Breast epithelium (tissue), 4 donors: ENCODE results near the gene CLNK. TPM values are rescaled to one million over a fixed set of nuclear protein-coding genes. Genes with fewer than 3 reads are reported as not detected.

Experiments used
- DNase-seq, 2 donors: peaks; one replicate each; pipeline ENCODE4 v3.0.0-alpha.2; 2019; ENCODE audit warnings: low spot score in 2 of 2
- H3K27ac ChIP-seq, 2 donors: fragments of 200-600 bp; sonication (generic) in 1 of 2; one replicate each; pipeline ENCODE4 v1.5.1; 2016 to 2019; ENCODE audit warnings: mild to moderate bottlenecking in 1 of 2
- H3K27me3 ChIP-seq, 2 donors: fragments of 200-600 bp; sonication (generic) in 1 of 2; one replicate each; pipeline versions ENCODE4 v1.5.1 to v1.6.0; 2017 to 2019; ENCODE audit warnings: control low read depth in 1 of 2, mild to moderate bottlenecking in 1 of 2
- H3K36me3 ChIP-seq: fragments of 200-600 bp; one replicate; pipeline ENCODE4 v1.5.1; 2019
- H3K4me1 ChIP-seq, 2 donors: fragments of 200-600 bp; sonication (generic); one replicate each; pipeline ENCODE4 v1.5.1; 2016 to 2019; ENCODE audit warnings: control low read depth in 1 of 2
- H3K4me3 ChIP-seq, 3 donors: fragments of 200-600 bp; sonication (generic); 1 replicate in 2 of 3; 2 replicates in 1 of 3; pipeline ENCODE4 v1.5.1; 2016 to 2019; ENCODE audit warnings: mild to moderate bottlenecking in 3 of 3, moderate library complexity in 2 of 3
- H3K9me3 ChIP-seq, 2 donors: fragments of 200-600 bp; sonication (generic) in 1 of 2; one replicate each; pipeline ENCODE4 v1.5.1; 2016 to 2019; ENCODE audit warnings: control low read depth in 1 of 2
- CTCF ChIP-seq, 3 donors: fragments of 450-650 bp; IDR thresholded peaks; one replicate each; pipeline ENCODE4 v1.5.1; 2016 to 2017; ENCODE audit warnings: antibody characterized with exemption in 3 of 3, mild to moderate bottlenecking in 3 of 3, moderate library complexity in 3 of 3
- POLR2A ChIP-seq: fragments of 450-650 bp; IDR thresholded peaks from one replicate; pipeline ENCODE4 v1.6.1; 2016; ENCODE audit warnings: antibody characterized with exemption, mild to moderate bottlenecking, moderate library complexity
- POLR2AphosphoS5 ChIP-seq, 3 donors: sonication (generic); formaldehyde crosslinking; IDR thresholded peaks; one replicate each; pipeline ENCODE4 v1.6.1; 2017; ENCODE audit warnings: antibody characterized with exemption in 3 of 3
- intact Hi-C: fragments of 100-400 bp; cut with DNase I; formaldehyde crosslinking; loops from one replicate; pipeline ENCODE4 v1.15.1; 2023; ENCODE audit warnings: low total_unique reads
- total RNA-seq, 3 donors: library from RNA; depleted of rRNA; stranded (reverse); fragments of >200 nt; gene quantifications; one replicate each; pipeline ENCODE4 v1.1.0, GENCODE V29; 2016

The CLNK gene
- total RNA-seq, 3 donors from 2014 or later = under 0.01 TPM; not detected in 2

- no peak for DNase-seq
- Histone ChIP-seq H3K4me3 (no peak overlapping the region), H3K9me3 (no peaks in the 10 kb centered on the region), H3K27ac (no peak overlapping the region), H3K4me1 (no peaks in the 10 kb centered on the region), H3K27me3 (no peaks in the 10 kb centered on the region), H3K36me3 (no peaks in the 10 kb centered on the region)
- TF ChIP-seq CTCF (IDR thresholded peaks at IDR 0.05) = no peak
- intact Hi-C loops = no loop called here
Observed at GRCh38 chr4:10728016-10728415, 43.4 kb upstream of the CLNK start.

- Histone ChIP-seq H3K4me1 (no peaks in the 10 kb centered on the region), H3K36me3 (no peaks in the 10 kb centered on the region), H3K4me3 (no peak overlapping the region), H3K27ac (no peak overlapping the region), H3K27me3 (no peaks in the 10 kb centered on the region), H3K9me3 (no peaks in the 10 kb centered on the region)
- TF ChIP-seq POLR2A = no peak
- no peak for TF ChIP-seq POLR2AphosphoS5 (IDR thresholded peaks at IDR 0.05)
- no peak for TF ChIP-seq CTCF (IDR thresholded peaks at IDR 0.05)
- intact Hi-C loops = no loop called here
- no peak for DNase-seq
Observed at GRCh38 chr4:10727140-10727880, 42.7 kb upstream of the CLNK start.

- DNase-seq = no peak
- no peaks in the 10 kb centered on the region for H3K4me1 ChIP-seq
- no peak overlapping the region for H3K27ac ChIP-seq
- H3K9me3 ChIP-seq = no peaks in the 10 kb centered on the region
- H3K36me3 ChIP-seq = no peaks in the 10 kb centered on the region
- intact Hi-C loops = no loop called here
- no peaks in the 10 kb centered on the region for H3K27me3 ChIP-seq
- TF ChIP-seq POLR2AphosphoS5 (IDR thresholded peaks at IDR 0.05) (no peak), POLR2A (no peak), CTCF (IDR thresholded peaks at IDR 0.05) (no peak)
- H3K4me3 ChIP-seq = no peak overlapping the region
Observed at GRCh38 chr4:10722957-10723356, 38.4 kb upstream of the CLNK start.

- H3K9me3 ChIP-seq = no peaks in the 10 kb centered on the region
- H3K27me3 ChIP-seq = no peaks in the 10 kb centered on the region
- no peak overlapping the region for H3K27ac ChIP-seq
- no peaks in the 10 kb centered on the region for H3K36me3 ChIP-seq
- no peak overlapping the region for H3K4me3 ChIP-seq
- intact Hi-C loops = no loop called here
- TF ChIP-seq CTCF (IDR thresholded peaks at IDR 0.05) = no peak
- no peak for TF ChIP-seq POLR2A
- no peak for TF ChIP-seq POLR2AphosphoS5 (IDR thresholded peaks at IDR 0.05)
- no peak for DNase-seq
- no peaks in the 10 kb centered on the region for H3K4me1 ChIP-seq
Observed at GRCh38 chr4:10721616-10722015, 37.0 kb upstream of the CLNK start.

- TF ChIP-seq POLR2AphosphoS5 (IDR thresholded peaks at IDR 0.05) (no peak), CTCF (IDR thresholded peaks at IDR 0.05) (no peak), POLR2A (no peak)
- H3K36me3 ChIP-seq = no peaks in the 10 kb centered on the region
- DNase-seq = no peak
- H3K4me3 ChIP-seq = no peak overlapping the region
- intact Hi-C loops = no loop called here
- H3K9me3 ChIP-seq = peaks cover 0 to 6% of the 10 kb centered on the region in 2 donors
- no peaks in the 10 kb centered on the region for H3K4me1 ChIP-seq
- no peak overlapping the region for H3K27ac ChIP-seq
- no peaks in the 10 kb centered on the region for H3K27me3 ChIP-seq
Observed at GRCh38 chr4:10716163-10716562, 31.6 kb upstream of the CLNK start.
